ENCODE data around the gene UBR1.

GRCh38 chr15:43127752-43128151 is 21.9 kb upstream of the UBR1 start:
- TF ChIP-seq POLR2A (IDR thresholded peaks at IDR 0.05; ENCODE audit: low read depth) (no peak), CTCF (IDR thresholded peaks at IDR 0.05) (no peak), POLR2AphosphoS5 (IDR thresholded peaks at IDR 0.05) (no peak)
